OCI-LY1 (cell line): Measurements from ENCODE around the gene KDM4B.

Source experiments
- H2AFZ ChIP-seq: fragments of 200-600 bp; sonication (generic), shearing (Covaris generic); 2 replicates; pipeline ENCODE4 v1.6.0; 2014; ENCODE audit warnings: antibody characterized with exemption, mild to moderate bottlenecking, low read length
- H3F3A ChIP-seq: fragments of 200-600 bp; sonication (generic), shearing (Covaris generic); 2 replicates; pipeline ENCODE4 v1.6.0; 2014; ENCODE audit warnings: mild to moderate bottlenecking, antibody characterized with exemption, low read length, moderate library complexity; ENCODE audit not compliant: insufficient read depth
- H3K27ac ChIP-seq: fragments of 200-600 bp; sonication (generic); 2 replicates; pipeline ENCODE4 v1.5.1; 2014; ENCODE audit warnings: low read length, mixed run types, mild to moderate bottlenecking, low read depth; ENCODE audit not compliant: poor library complexity, severe bottlenecking
- H3K27me3 ChIP-seq: fragments of 200-600 bp; sonication (generic); 2 replicates; pipeline ENCODE4 v1.6.0; 2014; ENCODE audit warnings: antibody characterized with exemption, mild to moderate bottlenecking, low read length, moderate library complexity; ENCODE audit not compliant: insufficient read depth
- H3K36me3 ChIP-seq: fragments of 200-600 bp; sonication (generic); 2 replicates; pipeline ENCODE4 v1.6.1; 2014; ENCODE audit warnings: mild to moderate bottlenecking, antibody characterized with exemption, low read length, moderate library complexity, mixed read lengths; ENCODE audit not compliant: insufficient read depth
- H3K4me1 ChIP-seq: fragments of 200-600 bp; sonication (generic); 2 replicates; pipeline ENCODE4 v1.5.1; 2014; ENCODE audit warnings: mild to moderate bottlenecking, low read length, moderate library complexity; ENCODE audit not compliant: insufficient read depth, severe bottlenecking
- H3K4me2 ChIP-seq: fragments of 200-600 bp; sonication (generic), shearing (Covaris generic); 2 replicates; pipeline ENCODE4 v1.6.1; 2014; ENCODE audit warnings: low read length
- H3K4me3 ChIP-seq: fragments of 200-600 bp; sonication (generic); 2 replicates; pipeline ENCODE4 v1.5.1; 2014; ENCODE audit warnings: low read length, low read depth, mild to moderate bottlenecking, mixed read lengths; ENCODE audit not compliant: poor library complexity, severe bottlenecking
- H3K79me2 ChIP-seq: fragments of 200-600 bp; shearing (Covaris generic); 2 replicates; pipeline ENCODE4 v1.6.1; 2016; ENCODE audit warnings: mixed run types, low read length, mixed read lengths; ENCODE audit not compliant: insufficient read depth
- H3K9ac ChIP-seq: fragments of 200-600 bp; sonication (generic), shearing (Covaris generic); 2 replicates; pipeline ENCODE4 v1.6.1; 2014; ENCODE audit warnings: mild to moderate bottlenecking, low read length, mixed read lengths
- H3K9me2 ChIP-seq: fragments of 200-600 bp; sonication (generic), shearing (Covaris generic); 2 replicates; pipeline ENCODE4 v1.6.1; 2014; ENCODE audit warnings: low read depth, mild to moderate bottlenecking, low read length, mixed read lengths
- H3K9me3 ChIP-seq: fragments of 200-600 bp; shearing (Covaris generic); 2 replicates; pipeline ENCODE4 v1.6.1; 2014; ENCODE audit warnings: low read length, mixed read lengths
- H4K20me1 ChIP-seq: fragments of 200-600 bp; sonication (generic), shearing (Covaris generic); 2 replicates; pipeline ENCODE4 v1.6.0; 2016; ENCODE audit warnings: mild to moderate bottlenecking, low read length; ENCODE audit not compliant: insufficient read depth
- CTCF ChIP-seq: fragments of 200-600 bp; sonication (generic), shearing (Covaris generic); IDR thresholded peaks from 2 replicates; pipeline ENCODE4 v1.5.1; 2017; ENCODE audit warnings: mild to moderate bottlenecking, antibody characterized with exemption, low read length, moderate library complexity, mixed read lengths
- EZH2 ChIP-seq: fragments of 200-600 bp; sonication (generic), shearing (Covaris generic); IDR thresholded peaks from 2 replicates; pipeline ENCODE4 v1.8.0; 2017; ENCODE audit warnings: borderline replicate concordance, mixed run types, mild to moderate bottlenecking, antibody characterized with exemption, low read length, moderate library complexity, mixed read lengths

Gene KDM4B

GRCh38 chr19:5137571-5138124, 168.7 kb downstream of the KDM4B start:
- no peak for TF ChIP-seq EZH2
- peak; percentile 83 for TF ChIP-seq CTCF
- Histone ChIP-seq H3K4me1 (peaks cover 12% of the 10 kb centered on the region), H3K4me2 (no peak overlapping the region), H3K27me3 (no peaks in the 10 kb centered on the region), H3K27ac (no peak overlapping the region), H3K4me3 (no peak overlapping the region), H3K79me2 (no peaks in the 10 kb centered on the region), H2AFZ (no peak overlapping the region), H3K9me3 (no peaks in the 10 kb centered on the region), H3K9me2 (no peaks in the 10 kb centered on the region), H4K20me1 (no peaks in the 10 kb centered on the region), H3F3A (no peaks in the 10 kb centered on the region), H3K9ac (no peak overlapping the region), H3K36me3 (peaks cover 41% of the 10 kb centered on the region)

- Histone ChIP-seq H3K4me2 (no peak overlapping the region), H3K9me2 (no peaks in the 10 kb centered on the region), H3K4me1 (peaks cover 12% of the 10 kb centered on the region), H3K9ac (no peak overlapping the region), H3K4me3 (no peak overlapping the region), H3K36me3 (peaks cover 41% of the 10 kb centered on the region), H3K79me2 (no peaks in the 10 kb centered on the region), H3K27me3 (no peaks in the 10 kb centered on the region), H2AFZ (no peak overlapping the region), H3K27ac (no peak overlapping the region), H3K9me3 (no peaks in the 10 kb centered on the region), H4K20me1 (no peaks in the 10 kb centered on the region), H3F3A (no peaks in the 10 kb centered on the region)
- no peak for TF ChIP-seq CTCF
- TF ChIP-seq EZH2: no peak
Measured at GRCh38 chr19:5138606-5139582, 170.0 kb downstream of the KDM4B start.

- TF ChIP-seq EZH2 (no peak), CTCF (no peak)
- Histone ChIP-seq H3F3A (no peaks in the 10 kb centered on the region), H3K9me2 (no peaks in the 10 kb centered on the region), H3K27me3 (no peaks in the 10 kb centered on the region), H3K4me3 (no peak overlapping the region), H3K36me3 (peaks cover 41% of the 10 kb centered on the region), H3K9me3 (no peaks in the 10 kb centered on the region), H3K9ac (no peak overlapping the region), H3K4me1 (peaks cover 12% of the 10 kb centered on the region), H3K79me2 (no peaks in the 10 kb centered on the region), H3K27ac (no peak overlapping the region), H4K20me1 (no peaks in the 10 kb centered on the region), H3K4me2 (no peak overlapping the region), H2AFZ (no peak overlapping the region)
Measured at GRCh38 chr19:5139583-5140325, 170.8 kb downstream of the KDM4B start.
